ENCODE data around the gene DAND5. TPM values are rescaled to one million over a fixed set of nuclear protein-coding genes. Genes with fewer than 3 reads are reported as not detected.

The DAND5 gene
- total and polyA plus RNA-seq, 9 of the 15 experiments (the other 6 are each of a cell fraction or from before 2014, with no cell fraction given) = 0.22 to 0.83 (median 0.60) TPM

DNA sequence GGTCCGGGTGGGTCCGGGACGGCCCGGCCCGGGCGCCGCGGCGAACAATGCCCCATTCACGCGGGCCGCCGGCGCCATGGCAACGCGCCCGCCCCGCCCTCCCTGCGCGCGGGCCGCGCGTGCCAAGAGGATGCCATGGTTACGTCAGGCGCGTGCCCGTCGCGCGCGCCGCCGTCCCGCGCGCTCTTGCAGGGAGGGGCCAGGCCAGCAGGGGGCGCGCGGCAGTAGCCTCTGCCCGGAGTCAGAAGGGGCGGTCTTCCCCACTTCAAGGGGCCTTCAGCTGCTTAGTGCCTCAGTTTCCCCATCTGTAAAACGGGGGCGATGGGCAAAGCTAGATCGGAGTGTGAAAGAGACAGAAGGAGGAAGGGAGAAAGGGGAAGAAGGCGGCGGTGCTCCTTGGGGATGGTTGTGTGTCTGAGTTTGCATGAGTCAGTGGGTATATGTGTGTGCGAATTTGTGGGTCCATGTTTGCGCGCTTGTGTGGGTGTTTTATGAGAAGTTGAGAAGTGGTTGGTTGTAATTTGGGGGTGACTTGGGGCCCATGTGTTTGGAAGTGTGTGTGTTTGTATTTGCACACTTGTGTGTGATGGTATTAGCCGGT is 14.3 kb downstream of the DAND5 start (continued):
- TF ChIP-seq, protein P1, sequence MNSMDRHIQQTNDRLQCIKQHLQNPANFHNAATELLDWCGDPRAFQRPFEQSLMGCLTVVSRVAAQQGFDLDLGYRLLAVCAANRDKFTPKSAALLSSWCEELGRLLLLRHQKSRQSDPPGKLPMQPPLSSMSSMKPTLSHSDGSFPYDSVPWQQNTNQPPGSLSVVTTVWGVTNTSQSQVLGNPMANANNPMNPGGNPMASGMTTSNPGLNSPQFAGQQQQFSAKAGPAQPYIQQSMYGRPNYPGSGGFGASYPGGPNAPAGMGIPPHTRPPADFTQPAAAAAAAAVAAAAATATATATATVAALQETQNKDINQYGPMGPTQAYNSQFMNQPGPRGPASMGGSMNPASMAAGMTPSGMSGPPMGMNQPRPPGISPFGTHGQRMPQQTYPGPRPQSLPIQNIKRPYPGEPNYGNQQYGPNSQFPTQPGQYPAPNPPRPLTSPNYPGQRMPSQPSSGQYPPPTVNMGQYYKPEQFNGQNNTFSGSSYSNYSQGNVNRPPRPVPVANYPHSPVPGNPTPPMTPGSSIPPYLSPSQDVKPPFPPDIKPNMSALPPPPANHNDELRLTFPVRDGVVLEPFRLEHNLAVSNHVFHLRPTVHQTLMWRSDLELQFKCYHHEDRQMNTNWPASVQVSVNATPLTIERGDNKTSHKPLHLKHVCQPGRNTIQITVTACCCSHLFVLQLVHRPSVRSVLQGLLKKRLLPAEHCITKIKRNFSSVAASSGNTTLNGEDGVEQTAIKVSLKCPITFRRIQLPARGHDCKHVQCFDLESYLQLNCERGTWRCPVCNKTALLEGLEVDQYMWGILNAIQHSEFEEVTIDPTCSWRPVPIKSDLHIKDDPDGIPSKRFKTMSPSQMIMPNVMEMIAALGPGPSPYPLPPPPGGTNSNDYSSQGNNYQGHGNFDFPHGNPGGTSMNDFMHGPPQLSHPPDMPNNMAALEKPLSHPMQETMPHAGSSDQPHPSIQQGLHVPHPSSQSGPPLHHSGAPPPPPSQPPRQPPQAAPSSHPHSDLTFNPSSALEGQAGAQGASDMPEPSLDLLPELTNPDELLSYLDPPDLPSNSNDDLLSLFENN (IDR thresholded peaks at IDR 0.05; ENCODE audit: low read depth in 2 of 2, low read length in 2 of 2) = 0 out of 4 replicates have a peak, but pooled peaks of 1 of the 2 experiments have one; percentile 14
- no peak for TF ChIP-seq EWSR1 (IDR thresholded peaks at IDR 0.05; ENCODE audit: borderline replicate concordance, low read depth, partially characterized antibody)
- no peak for TF ChIP-seq NFATC3 (IDR thresholded peaks at IDR 0.05)
- TF ChIP-seq HMG20B (CRISPR knock-in tag; IDR thresholded peaks at IDR 0.05) = no peak
- no peak for TF ChIP-seq NUFIP1 (IDR thresholded peaks at IDR 0.05; ENCODE audit: partially characterized antibody)
- TF ChIP-seq CHD4 (IDR thresholded peaks at IDR 0.05; ENCODE audit: insufficient read depth, insufficient replicate concordance, low read depth, low read length, poor library complexity, severe bottlenecking) = no peak
- peak; percentile 90 for TF ChIP-seq ATF7 (IDR thresholded peaks at IDR 0.05)
- no peak for TF ChIP-seq DNMT1 (IDR thresholded peaks at IDR 0.05)
- TF ChIP-seq, protein P2, sequence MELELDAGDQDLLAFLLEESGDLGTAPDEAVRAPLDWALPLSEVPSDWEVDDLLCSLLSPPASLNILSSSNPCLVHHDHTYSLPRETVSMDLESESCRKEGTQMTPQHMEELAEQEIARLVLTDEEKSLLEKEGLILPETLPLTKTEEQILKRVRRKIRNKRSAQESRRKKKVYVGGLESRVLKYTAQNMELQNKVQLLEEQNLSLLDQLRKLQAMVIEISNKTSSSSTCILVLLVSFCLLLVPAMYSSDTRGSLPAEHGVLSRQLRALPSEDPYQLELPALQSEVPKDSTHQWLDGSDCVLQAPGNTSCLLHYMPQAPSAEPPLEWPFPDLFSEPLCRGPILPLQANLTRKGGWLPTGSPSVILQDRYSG (tag; conservative IDR thresholded peaks at IDR 0.05; ENCODE audit: low read depth) = 0 out of 2 replicates have a peak, but pooled peaks have one; percentile 32
- TF ChIP-seq, protein P3, sequence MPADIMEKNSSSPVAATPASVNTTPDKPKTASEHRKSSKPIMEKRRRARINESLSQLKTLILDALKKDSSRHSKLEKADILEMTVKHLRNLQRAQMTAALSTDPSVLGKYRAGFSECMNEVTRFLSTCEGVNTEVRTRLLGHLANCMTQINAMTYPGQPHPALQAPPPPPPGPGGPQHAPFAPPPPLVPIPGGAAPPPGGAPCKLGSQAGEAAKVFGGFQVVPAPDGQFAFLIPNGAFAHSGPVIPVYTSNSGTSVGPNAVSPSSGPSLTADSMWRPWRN (IDR thresholded peaks at IDR 0.05; ENCODE audit: low read depth) = no peak
- peak; percentile 83 to 94 for TF ChIP-seq RAD21 (CRISPR knock-in tag; conservative IDR thresholded peaks at IDR 0.05 in 1 of 2, IDR thresholded peaks at IDR 0.05 in 1 of 2)
- peak; percentile 74 for TF ChIP-seq ADNP (tag; IDR thresholded peaks at IDR 0.05)
- peak; percentile 98 for TF ChIP-seq BCOR (IDR thresholded peaks at IDR 0.05)
- peak in 1 of 2 experiments; percentile 11; a peak in 1 of 4 replicates for TF ChIP-seq TRIM24 (IDR thresholded peaks at IDR 0.05)
- no peak for TF ChIP-seq PML (IDR thresholded peaks at IDR 0.05; ENCODE audit: low read length)
- no peak for TF ChIP-seq ZNF184 (CRISPR knock-in tag; IDR thresholded peaks at IDR 0.05)
- TF ChIP-seq, protein P4, sequence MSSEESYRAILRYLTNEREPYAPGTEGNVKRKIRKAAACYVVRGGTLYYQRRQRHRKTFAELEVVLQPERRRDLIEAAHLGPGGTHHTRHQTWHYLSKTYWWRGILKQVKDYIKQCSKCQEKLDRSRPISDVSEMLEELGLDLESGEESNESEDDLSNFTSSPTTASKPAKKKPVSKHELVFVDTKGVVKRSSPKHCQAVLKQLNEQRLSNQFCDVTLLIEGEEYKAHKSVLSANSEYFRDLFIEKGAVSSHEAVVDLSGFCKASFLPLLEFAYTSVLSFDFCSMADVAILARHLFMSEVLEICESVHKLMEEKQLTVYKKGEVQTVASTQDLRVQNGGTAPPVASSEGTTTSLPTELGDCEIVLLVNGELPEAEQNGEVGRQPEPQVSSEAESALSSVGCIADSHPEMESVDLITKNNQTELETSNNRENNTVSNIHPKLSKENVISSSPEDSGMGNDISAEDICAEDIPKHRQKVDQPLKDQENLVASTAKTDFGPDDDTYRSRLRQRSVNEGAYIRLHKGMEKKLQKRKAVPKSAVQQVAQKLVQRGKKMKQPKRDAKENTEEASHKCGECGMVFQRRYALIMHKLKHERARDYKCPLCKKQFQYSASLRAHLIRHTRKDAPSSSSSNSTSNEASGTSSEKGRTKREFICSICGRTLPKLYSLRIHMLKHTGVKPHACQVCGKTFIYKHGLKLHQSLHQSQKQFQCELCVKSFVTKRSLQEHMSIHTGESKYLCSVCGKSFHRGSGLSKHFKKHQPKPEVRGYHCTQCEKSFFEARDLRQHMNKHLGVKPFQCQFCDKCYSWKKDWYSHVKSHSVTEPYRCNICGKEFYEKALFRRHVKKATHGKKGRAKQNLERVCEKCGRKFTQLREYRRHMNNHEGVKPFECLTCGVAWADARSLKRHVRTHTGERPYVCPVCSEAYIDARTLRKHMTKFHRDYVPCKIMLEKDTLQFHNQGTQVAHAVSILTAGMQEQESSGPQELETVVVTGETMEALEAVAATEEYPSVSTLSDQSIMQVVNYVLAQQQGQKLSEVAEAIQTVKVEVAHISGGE (CRISPR knock-in tag; IDR thresholded peaks at IDR 0.05) = peak in 1 of 3 experiments; percentile 76; a peak in 2 of 6 replicates

Data from K562 (cell line).